Measurements from ENCODE around the gene TNKS1BP1.

Gene TNKS1BP1

DNA sequence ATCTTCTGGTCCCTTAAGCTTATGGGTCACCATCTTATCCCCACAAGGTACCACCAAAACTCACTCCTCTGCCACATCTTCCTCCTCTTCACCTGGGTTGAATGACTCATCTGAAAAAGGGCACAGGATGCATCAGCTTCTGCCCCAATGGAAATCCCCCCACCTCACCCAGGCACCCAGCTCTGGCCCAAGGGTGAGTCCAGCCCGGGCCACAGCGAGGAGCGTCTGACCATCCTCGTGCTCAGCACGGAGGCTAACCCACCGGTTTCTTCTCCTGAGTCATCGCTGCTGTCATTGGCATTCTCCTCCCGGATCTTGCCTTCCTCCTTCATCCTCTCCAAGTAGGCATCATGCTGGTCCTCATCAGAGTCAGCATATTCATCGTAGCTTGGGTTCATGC is 5.3 kb upstream of the TNKS1BP1 start:
- no peak for DNase-seq

DNA sequence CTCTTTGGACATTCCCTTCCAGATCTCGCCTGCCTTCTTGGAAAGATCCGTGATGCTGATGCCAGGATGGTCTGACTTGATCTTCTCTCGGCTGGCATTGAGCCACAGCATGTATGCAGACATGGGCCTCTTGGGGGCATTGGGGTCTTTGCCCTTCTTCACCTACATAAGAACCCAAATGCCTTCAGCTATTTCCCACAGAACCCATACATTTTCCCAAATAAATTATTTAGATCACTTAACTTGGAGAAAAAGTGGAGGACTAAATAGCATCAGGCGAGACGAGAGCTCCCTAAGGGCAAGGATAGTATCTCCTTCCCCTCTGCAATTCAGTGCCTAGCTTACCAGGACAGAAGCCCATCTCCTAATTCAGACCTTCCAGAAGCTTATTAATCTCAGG is 3.0 kb upstream of the TNKS1BP1 start:
- DNase-seq, result no peak

GRCh38 chr11:57325735-57326048 is 940 bp upstream of the TNKS1BP1 start:
- DNase-seq, result peak; percentile 48 to 65

DNA sequence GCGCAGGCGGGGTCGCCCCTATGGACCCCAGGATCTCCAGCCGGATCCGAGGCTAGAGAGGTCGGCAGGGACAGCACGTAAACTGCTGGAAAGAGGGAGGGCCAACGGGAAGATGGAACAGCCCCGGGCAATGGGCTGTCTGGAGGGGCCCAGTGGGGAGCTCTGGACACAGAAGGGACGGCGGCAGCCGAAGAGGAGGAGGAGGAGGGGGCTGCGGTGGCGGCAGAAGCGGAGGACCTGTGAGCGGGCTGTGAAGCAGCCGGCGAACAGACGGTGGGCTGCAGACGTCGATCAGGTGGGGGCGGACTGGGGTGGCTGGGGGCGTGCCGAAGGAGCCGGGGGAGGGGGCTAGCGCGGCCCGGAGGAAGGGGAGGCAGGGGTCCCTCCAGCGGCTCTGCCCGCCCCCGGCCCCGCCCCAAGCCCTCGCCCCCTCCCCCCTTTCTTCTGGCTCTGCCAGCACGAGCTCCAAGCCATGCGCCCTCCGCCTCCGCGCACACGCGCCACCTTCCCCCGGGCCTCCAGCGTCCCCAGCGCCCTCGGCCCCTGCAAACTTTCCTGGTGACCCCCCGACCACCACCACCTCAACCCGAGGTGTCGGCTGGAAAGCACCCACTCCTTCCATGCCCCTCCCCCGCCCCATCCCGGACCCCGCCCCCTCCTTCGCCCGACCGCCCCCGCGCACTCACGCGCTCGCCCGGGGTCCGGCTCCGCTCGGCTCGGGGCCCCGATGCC is 432 bp downstream of the TNKS1BP1 start:
- DNase-seq, result peak; percentile 25 to 85

- DNase-seq, result no peak
Measured at GRCh38 chr11:57323855-57324153, 948 bp downstream of the TNKS1BP1 start.

DNA sequence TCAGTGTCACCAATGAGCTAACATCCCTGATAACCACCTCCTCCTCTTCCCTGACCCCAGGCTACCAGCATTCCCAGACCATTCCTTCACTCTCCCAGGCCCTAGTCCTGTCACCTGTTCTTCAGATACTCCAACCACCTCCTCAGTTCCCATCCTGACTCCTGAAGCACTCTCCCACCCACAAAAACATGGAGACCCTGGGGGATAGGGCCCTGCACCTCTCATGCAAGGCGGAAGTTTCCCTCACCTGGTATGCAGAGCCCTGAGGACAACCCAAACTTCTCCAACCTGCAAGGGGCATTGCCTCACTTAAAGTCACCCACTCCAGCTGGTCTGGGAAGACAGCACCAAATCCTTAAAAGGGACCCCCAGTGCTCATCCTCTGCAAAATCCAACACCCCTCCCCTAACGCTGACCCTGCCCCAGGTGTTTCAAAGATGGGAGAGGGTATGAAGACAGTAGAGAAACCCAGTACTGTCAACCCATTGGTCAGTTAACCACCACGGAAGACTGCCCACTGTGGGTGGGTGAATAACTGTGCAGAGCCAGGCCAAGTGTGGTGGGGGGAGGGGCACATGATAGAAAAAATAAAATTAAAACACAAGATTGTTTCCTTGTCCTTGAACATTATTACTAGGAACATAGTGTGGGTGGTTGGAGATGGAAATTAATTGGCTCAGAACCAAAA is 1.4 kb downstream of the TNKS1BP1 start:
- peak in 1 of 2 experiments; percentile 32 for DNase-seq

GRCh38 chr11:57322256-57323166 is 2.2 kb downstream of the TNKS1BP1 start:
- DNase-seq, result peak; percentile 44 to 63

DNA sequence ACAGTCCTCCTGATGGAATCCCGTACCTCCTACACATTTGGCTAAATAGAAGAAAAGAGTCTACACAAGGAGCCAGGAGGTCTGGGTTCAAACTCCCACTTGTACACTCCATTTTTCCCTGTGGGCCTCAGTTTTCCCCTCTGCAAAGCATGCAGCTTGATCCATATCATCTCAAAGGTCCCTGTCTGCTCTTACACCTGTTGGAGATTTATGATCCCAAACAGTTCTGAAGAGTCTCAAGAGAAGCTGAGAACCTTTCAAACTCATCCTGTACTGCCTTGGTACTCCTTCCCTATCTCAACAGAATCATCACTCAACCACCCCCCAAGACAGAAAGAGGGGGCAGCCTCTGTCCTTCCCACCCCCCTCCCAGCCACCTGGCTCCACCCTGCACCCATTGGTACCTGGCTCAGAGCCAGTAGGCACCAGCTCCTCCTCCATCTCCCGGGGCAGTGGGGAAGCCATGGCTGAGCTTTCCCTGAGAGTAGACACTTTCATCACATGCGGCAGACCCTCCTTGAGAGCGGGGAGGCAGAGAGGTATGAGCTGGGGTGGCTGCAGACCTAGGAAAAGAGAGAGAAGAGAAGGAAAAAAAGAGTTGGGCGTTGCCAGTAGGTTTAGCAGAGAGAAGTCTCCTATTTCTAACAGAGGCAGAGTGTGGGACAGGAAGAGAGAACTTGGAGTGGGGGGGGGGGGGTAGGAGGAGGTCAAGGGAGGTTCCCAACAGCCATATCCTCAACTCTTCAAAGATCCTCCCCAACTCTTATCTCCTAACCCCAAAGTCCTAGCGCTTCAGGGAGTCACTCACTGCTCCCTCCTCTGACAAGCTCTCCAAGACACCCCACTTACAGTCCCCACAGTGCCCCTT is 3.1 kb downstream of the TNKS1BP1 start:
- DNase-seq, result no peak

GRCh38 chr11:57320719-57321387 is 3.9 kb downstream of the TNKS1BP1 start:
- DNase-seq, result no peak

DNA sequence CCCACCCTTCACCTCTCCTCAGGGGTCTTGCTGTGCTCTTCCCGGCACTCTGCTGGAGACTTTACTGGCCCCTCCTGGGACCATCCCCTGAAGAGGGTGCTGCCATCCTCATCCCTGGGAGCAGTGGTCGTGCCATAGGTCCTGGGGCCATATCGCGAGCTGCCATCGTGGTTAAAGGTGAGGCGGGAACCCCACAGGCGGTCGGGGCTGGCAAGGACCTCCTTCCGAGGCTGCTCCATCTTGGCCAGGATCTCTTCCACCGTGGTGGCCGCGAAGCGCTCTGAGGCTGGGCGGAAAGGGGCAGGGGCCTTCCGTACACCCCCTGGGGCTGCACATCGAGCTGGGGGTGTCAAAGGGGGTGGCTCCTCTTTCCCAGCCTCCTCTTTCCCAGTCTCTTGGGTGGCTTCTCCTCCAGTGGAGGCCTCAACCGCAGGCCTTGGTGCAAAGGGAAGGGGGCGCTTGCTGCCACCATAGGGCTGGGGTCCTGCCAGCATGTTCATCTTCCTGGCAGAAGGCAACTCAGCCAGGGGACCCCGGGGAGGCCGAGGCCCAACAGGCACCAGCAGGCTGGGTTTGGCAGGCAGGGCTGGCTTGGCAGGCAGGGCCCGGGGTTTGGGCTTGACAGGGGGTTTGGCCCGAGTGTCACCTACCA is 4.6 kb downstream of the TNKS1BP1 start:
- DNase-seq, result no peak

- no peak for DNase-seq
Measured at GRCh38 chr11:57318178-57318577, 6.6 kb downstream of the TNKS1BP1 start.

DNA sequence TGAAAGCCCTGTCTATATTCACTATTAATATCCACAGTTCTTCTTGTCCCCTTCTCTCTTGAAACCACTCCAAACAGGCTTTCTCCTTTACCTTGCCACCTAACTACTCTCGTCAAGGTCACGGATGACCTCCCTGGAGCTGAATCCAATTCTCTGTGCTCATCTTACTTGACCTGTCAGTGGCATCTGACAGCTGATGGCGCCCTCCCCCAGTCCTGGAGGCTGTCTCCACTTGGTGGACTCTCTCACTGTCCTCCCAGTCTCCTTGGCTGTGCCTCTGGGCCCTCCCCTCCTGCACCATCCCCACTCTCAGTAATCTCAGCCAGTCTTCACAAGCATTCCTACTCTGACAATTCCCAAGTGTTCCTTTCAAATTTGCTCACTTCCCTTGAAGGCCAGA is 8.7 kb downstream of the TNKS1BP1 start:
- no peak for DNase-seq

GRCh38 chr11:57315491-57315890 is 9.3 kb downstream of the TNKS1BP1 start:
- no peak for DNase-seq

GRCh38 chr11:57314221-57314973 is 10.4 kb downstream of the TNKS1BP1 start:
- no peak for DNase-seq

- DNase-seq, result no peak
Measured at GRCh38 chr11:57313788-57314135, 11.0 kb downstream of the TNKS1BP1 start.

DNA sequence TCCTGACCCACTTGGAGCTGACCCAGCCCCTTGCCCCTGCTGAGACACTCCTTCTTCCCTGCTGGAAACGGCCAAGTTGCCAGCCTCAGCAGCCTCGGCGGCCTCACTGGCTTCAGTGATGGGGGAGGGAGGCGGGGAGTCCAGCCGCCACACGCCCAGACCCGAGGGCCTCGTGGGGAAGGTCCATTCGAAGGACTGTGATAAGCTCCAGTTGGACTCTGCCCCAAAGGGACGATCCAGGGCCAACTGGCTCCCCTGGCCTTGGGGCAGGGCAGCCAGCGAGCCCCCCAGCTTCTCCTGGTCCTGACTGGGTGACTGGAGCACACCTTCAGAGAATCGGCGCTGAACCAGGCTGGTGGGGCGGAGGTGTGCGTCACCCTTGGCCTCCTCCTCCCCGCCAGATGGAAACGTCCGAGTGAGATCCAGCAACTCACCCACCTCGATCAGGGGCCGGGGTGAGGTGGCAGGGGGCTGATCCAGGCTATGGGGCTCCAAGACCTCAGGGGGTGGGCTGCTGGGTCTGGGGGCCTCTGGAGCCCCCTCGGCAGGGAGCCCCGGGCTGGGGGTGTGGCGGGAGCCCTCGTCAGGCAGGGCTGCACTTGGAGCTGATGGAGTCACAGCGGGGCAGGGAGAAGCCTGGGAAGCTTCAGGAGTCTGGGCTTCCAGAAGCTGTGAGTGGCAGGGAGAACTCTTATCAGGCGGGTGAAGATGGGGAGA is 11.5 kb downstream of the TNKS1BP1 start:
- no peak for DNase-seq

DNA sequence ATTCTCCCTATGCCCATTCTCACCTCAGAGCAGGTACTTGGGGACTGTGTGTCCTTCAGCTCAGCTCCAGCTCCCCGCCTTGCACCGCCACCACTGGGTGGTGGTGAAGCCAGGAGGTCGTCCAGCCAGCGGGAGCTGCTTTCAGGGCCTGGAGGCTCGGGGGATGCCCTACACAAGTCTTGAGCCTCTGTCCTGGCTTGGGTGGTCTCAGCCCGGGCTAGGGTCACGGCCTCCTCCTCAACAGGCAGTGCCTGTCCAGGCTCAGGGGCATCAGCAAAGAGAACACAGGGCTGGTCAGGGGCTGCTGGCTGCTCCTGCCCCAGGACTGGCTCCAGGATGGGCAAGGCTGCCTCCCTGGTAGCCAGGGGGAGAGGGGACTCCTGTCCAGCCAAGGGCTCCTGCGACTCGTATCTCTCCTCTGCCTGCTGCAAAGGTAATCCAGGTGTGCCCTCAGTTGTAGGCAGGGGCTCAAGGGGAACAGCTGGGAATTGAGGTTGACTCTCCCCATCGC is 12.2 kb downstream of the TNKS1BP1 start:
- no peak for DNase-seq

GRCh38 chr11:57311109-57311936 is 13.4 kb downstream of the TNKS1BP1 start:
- peak; percentile 76 to 95 for DNase-seq

DNA sequence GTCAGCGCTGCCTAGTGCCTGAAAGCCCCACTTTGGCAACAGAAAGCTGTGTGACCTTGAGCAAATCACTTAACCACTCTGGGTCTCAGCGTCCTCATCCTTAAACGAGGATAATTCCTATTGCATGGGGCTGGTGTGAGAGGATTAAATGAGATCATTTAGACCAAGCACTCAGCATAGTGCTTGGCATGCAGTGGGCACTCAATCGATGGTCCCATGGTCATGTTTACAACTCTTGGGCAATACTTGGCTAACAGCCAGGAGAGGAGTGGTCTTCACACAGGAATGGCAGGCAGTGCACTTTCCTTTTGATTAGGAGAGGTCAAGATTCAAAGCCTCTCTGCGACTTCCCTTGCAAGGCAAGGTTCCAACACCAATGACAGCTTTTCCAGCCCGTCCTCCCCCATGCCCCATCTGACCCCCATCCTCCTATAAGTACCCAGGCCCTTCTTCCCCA is 14.1 kb downstream of the TNKS1BP1 start:
- DNase-seq, result no peak
